Activated naive CD8-positive, alpha-beta T cell (primary cell): ENCODE data around the gene APCDD1L.
"Not testable (repeated sequence)": the region's sequence is repeated elsewhere in the genome, so short reads cannot be mapped to it uniquely, and the experiment has no call there.

Experiments
- H3K27ac Mint-ChIP-seq: one replicate; pipeline ENCODE4 v1.8.0; 2021; ENCODE audit warnings: mixed read lengths
- H3K27me3 Mint-ChIP-seq: one replicate; pipeline ENCODE4 v1.8.0; 2021; ENCODE audit warnings: mixed read lengths
- H3K36me3 Mint-ChIP-seq: one replicate; pipeline ENCODE4 v1.8.0; 2021; ENCODE audit warnings: mixed read lengths
- H3K4me1 Mint-ChIP-seq: one replicate; pipeline ENCODE4 v1.8.0; 2021; ENCODE audit warnings: low read depth, mixed read lengths
- H3K4me3 Mint-ChIP-seq: one replicate; pipeline ENCODE4 v1.8.0; 2021; ENCODE audit warnings: mild to moderate bottlenecking, mixed read lengths
- H3K9me3 Mint-ChIP-seq: one replicate; pipeline ENCODE4 v1.8.0; 2021; ENCODE audit warnings: low read depth, mixed read lengths

Gene APCDD1L

GRCh38 chr20:58420798-58421496 is 94.3 kb downstream of the APCDD1L start:
- Mint-ChIP-seq H3K4me1 (peaks cover 42% of the 10 kb centered on the region), H3K27me3 (no peaks in the 10 kb centered on the region), H3K9me3 (no peaks in the 10 kb centered on the region), H3K4me3 (no peak overlapping the region), H3K36me3 (peaks cover 17% of the 10 kb centered on the region), H3K27ac (no peak overlapping the region)

GRCh38 chr20:58418949-58419748 is 96.0 kb downstream of the APCDD1L start:
- H3K9me3 Mint-ChIP-seq, result no peaks in the 10 kb centered on the region
- peaks cover 45% of the 10 kb centered on the region for H3K4me1 Mint-ChIP-seq
- no peak overlapping the region for H3K4me3 Mint-ChIP-seq
- H3K36me3 Mint-ChIP-seq, result peaks cover 18% of the 10 kb centered on the region
- H3K27me3 Mint-ChIP-seq, result no peaks in the 10 kb centered on the region
- H3K27ac Mint-ChIP-seq, result peak overlapping the region; percentile 75

- Mint-ChIP-seq H3K27ac (no peak overlapping the region), H3K4me1 (peaks cover 48% of the 10 kb centered on the region), H3K4me3 (no peak overlapping the region), H3K36me3 (peaks cover 18% of the 10 kb centered on the region), H3K27me3 (no peaks in the 10 kb centered on the region), H3K9me3 (no peaks in the 10 kb centered on the region)
These were observed 97.8 kb downstream of the APCDD1L start for GRCh38 chr20:58417438-58417837.

- no peak overlapping the region for H3K4me3 Mint-ChIP-seq
These were observed 98.4 kb downstream of the APCDD1L start for GRCh38 chr20:58416835-58417234.

GRCh38 chr20:58416057-58416456 is 99.1 kb downstream of the APCDD1L start:
- no peaks in the 10 kb centered on the region for H3K9me3 Mint-ChIP-seq
- no peak overlapping the region for H3K4me3 Mint-ChIP-seq
- H3K27me3 Mint-ChIP-seq, result no peaks in the 10 kb centered on the region
- H3K36me3 Mint-ChIP-seq, result peaks cover 18% of the 10 kb centered on the region
- peak overlapping the region; percentile 88 for H3K27ac Mint-ChIP-seq
- peaks cover 52% of the 10 kb centered on the region for H3K4me1 Mint-ChIP-seq

More at GRCh38 chr20:58416835-58417234, 98.4 kb downstream of the APCDD1L start:
- Mint-ChIP-seq H3K4me1 (peaks cover 51% of the 10 kb centered on the region), H3K27ac (peak overlapping the region; percentile 88), H3K27me3 (no peaks in the 10 kb centered on the region), H3K9me3 (no peaks in the 10 kb centered on the region), H3K36me3 (peaks cover 18% of the 10 kb centered on the region)

GRCh38 chr20:58414786-58415185 is 100.4 kb downstream of the APCDD1L start:
- H3K9me3 Mint-ChIP-seq, H3K27me3 Mint-ChIP-seq, H3K4me3 Mint-ChIP-seq: not testable (repeated sequence)
- peaks cover 13% of the 10 kb centered on the region for H3K36me3 Mint-ChIP-seq
- peak overlapping the region; percentile 72 for H3K27ac Mint-ChIP-seq
- peaks cover 55% of the 10 kb centered on the region for H3K4me1 Mint-ChIP-seq

- H3K4me1 Mint-ChIP-seq, result peaks cover 56% of the 10 kb centered on the region
- not testable (repeated sequence) for H3K27ac Mint-ChIP-seq, H3K4me3 Mint-ChIP-seq, H3K27me3 Mint-ChIP-seq, H3K36me3 Mint-ChIP-seq, H3K9me3 Mint-ChIP-seq
These were observed 101.0 kb downstream of the APCDD1L start for GRCh38 chr20:58414216-58414615.
